Mucosa of descending colon (tissue), 3 donors: ENCODE data around the gene IFT25. TPM values are rescaled to one million over a fixed set of nuclear protein-coding genes. Genes with fewer than 3 reads are reported as not detected.
A peak's percentile ranks its signal among the peaks of the same experiment; 100 is the strongest.

Source experiments
- ATAC-seq: fragments of 200-7000 bp; cut with Tn5 transposase; one replicate; pipeline ENCODE4 v1.9.1; 2020; ENCODE audit warnings: mild to moderate bottlenecking, moderate library complexity
- DNase-seq, 3 donors: peaks; one replicate each; pipeline ENCODE4 v3.0.0-alpha.2; 2020
- H3K36me3 ChIP-seq: fragments of 200-600 bp; one replicate; pipeline ENCODE4 v1.8.0; 2021; ENCODE audit warnings: low read depth, mild to moderate bottlenecking
- H3K4me1 ChIP-seq: fragments of 200-600 bp; one replicate; pipeline ENCODE4 v1.8.0; 2021; ENCODE audit warnings: low read depth, mild to moderate bottlenecking
- H3K4me3 ChIP-seq: fragments of 200-600 bp; one replicate; pipeline ENCODE4 v1.8.0; 2021; ENCODE audit warnings: mild to moderate bottlenecking
- H3K9me3 ChIP-seq: fragments of 200-600 bp; one replicate; pipeline ENCODE4 v1.8.0; 2021; ENCODE audit warnings: mild to moderate bottlenecking
- CTCF ChIP-seq: fragments of 200-600 bp; IDR thresholded peaks from one replicate; pipeline ENCODE4 v1.8.0; 2022; ENCODE audit warnings: antibody characterized with exemption, mild to moderate bottlenecking
- intact Hi-C, 2 donors: fragments of 100-400 bp; cut with DNase I in 1 of 2; cut with micrococcal nuclease in 1 of 2; formaldehyde crosslinking; loops; one replicate each; pipeline versions ENCODE4 v1.11.0 to v1.11.1; 2022; cut with DNase I, micrococcal nuclease
- total RNA-seq, 3 donors: library from RNA; stranded (reverse); fragmentation: NEBNext Ultra II Directional in 2 of 3; extraction: Animal tissue kit (Norgen Biotek cat#: 25700) in 2 of 3; gene quantifications; one replicate each; pipeline versions ENCODE4 v1.2.1 to v1.2.4, GENCODE V29; 2021 to 2023
- donor health status: DM: no; HTN: no; CAD: no; lungs with moderate emphysema.
- donor health status: DM: no; HTN: no; CAD: no.
- donor health status: DM: no; HTN: yes; CAD: no.

IFT25 gene
- total RNA-seq, 3 donors from 2014 or later = 19.8 to 22.6 (median 19.9) TPM

DNA sequence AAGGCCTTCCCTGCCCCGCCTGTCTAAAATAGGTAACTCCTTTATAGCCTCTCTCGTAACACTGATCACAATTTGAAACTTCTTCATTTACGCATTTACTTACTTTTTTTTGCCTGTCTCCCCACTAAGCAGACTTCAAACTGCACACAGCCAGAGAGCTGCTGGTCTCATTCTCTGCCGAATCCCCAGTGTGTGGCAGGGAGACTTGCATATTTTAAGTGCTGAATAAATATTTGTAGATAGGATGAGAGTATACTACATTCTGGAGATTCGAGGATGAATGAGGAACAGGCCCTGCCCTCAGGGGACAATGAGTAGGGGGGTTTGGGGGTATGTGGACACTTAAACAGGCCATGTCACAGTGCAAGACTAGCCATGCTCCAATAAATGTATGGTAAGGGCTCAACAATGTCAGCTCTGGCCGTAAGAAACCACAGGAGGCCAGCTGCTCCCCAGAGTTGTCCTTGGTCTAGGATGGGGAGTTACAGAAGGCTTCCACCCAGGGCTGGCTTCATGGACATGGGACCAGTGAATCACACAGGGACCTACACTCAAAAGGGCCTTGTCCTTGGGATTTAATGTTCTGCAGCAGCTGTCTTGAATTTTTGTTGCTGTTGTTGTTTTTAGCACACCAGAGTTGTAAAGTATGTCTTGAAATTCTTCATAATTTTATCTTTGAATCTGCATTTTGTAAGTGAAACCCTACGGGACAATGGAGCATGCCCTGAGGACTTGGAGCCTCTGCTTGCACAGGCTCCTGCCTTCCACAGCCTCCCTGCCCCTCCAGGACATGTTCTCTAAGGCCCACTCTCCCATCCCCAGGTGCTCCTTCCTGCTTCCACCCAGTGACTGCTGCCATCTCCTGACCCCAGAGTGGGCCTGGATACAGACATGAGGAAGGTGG, 43.0 kb downstream of the IFT25 start:
- DNase-seq = no peak
- intact Hi-C loops = no loop called here
- Histone ChIP-seq H3K4me3 (no peak overlapping the region), H3K4me1 (peaks cover 13% of the 10 kb centered on the region), H3K36me3 (no peaks in the 10 kb centered on the region), H3K9me3 (no peaks in the 10 kb centered on the region)
- no peak for TF ChIP-seq CTCF
- no peak for ATAC-seq

DNA sequence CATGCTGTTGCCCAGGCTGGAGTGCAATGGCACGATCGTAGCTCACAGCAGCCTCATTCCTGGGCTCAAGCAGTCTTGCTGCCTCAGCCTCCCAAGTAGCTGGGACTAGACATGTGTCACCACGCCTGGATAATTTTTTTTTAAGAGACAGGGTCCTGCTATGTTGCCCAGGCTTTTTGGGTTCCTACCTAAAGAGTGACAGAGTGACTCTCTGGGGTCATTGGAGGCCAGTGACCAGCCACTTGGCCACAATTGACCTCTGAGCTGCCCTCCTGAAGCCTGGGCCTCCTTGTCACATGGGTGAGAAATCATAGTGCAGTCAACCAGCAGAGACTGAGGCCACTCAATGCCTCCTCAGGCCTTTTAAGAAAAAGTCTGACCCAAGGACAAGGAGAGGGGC, 45.8 kb downstream of the IFT25 start:
- intact Hi-C loops = loop anchor here in 1 of 2 donors (10.0 kb wide), 1 partner anchor 45 kb away; the partner anchor contains the start of genes IFT25 and LRRC42
- Histone ChIP-seq H3K9me3 (no peaks in the 10 kb centered on the region), H3K4me1 (peaks cover 27% of the 10 kb centered on the region), H3K36me3 (no peaks in the 10 kb centered on the region), H3K4me3 (no peak overlapping the region)
- no peak for ATAC-seq
- DNase-seq = no peak
- TF ChIP-seq CTCF = no peak

DNA sequence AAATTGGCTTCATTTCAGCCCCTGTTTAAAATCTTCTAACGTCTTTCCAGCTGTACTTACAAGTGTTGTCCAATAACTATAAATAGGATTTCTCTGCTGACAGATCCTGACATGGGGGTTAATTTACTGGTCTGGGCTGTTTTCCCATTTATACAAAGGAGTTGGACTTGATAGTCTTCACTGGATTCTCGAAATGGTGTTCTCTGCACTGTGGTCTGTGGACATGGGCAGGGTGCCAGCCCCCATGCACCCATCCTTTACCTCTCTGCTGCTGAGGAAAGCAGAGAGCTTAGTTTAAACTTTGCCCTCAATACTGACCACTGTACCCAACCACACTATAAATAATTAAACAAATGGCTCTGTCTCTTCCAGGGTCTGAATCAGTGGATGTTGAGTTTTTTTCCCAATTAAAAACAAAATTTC, 46.3 kb downstream of the IFT25 start:
- no peaks in the 10 kb centered on the region for H3K9me3 ChIP-seq
- H3K36me3 ChIP-seq = no peaks in the 10 kb centered on the region
- TF ChIP-seq CTCF = no peak
- DNase-seq = peak in 1 of 3 donors; percentile 57
- peaks cover 27% of the 10 kb centered on the region for H3K4me1 ChIP-seq
- no peak overlapping the region for H3K4me3 ChIP-seq
- intact Hi-C loops = loop anchor here in 1 of 2 donors (10.0 kb wide), 1 partner anchor 46 kb away; the partner anchor contains the start of genes IFT25 and LRRC42
- peak; percentile 27 for ATAC-seq

DNA sequence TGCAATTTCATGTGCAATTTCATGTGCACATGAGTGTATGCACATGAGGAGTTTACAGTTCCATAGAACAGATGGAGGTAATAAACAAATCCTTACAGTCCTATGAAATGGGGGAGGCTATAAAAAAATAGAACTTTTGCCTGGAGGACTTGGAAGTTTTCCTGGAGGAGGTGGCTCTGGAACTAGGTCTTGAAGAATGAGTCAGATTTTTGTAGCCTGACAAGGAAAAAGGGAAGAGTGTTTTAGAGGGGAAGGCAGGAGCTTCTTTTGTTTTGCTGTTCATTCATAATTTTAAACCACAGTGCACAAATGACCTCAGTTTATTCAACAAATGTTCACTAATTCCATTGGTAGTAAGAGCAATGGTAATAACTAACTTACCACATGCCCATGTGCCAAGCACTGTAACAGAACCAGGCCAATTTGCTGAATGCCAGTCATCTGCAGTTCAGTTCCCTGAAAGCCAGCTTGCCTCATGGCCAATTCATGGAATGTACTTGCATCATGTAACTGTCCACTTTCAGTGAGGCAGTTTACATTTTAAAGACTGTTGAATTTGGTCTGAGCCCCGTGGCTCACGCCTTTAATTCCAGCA, 48.8 kb downstream of the IFT25 start:
- no peaks in the 10 kb centered on the region for H3K9me3 ChIP-seq
- peak in 1 of 3 donors; percentile 44 for DNase-seq
- no peaks in the 10 kb centered on the region for H3K36me3 ChIP-seq
- peak; percentile 85 for ATAC-seq
- intact Hi-C loops = loop anchor here in 1 of 2 donors (10.0 kb wide), 1 partner anchor 48 kb away; the partner anchor contains the start of genes IFT25 and LRRC42
- TF ChIP-seq CTCF = no peak
- H3K4me3 ChIP-seq = no peak overlapping the region
- H3K4me1 ChIP-seq = peaks cover 27% of the 10 kb centered on the region

DNA sequence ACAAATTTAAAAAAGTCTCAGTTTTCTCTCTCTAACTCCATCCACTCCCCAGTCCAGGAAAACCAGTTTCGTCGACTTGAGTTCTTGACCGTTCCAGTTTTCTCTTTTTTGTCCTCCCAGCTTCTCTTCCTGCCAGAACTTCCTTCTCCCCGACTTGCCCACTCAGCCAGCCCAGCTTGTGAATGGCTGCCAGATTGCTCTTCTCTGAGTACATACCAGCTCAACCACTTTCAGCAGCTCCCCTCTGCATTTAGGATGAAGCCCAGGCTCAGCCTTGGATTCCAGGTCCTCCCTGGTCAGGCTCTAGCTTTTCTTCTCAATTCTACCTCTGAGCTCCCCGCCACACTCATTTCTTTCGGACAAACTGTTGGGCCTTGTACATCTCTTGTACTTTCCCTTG, 50.1 kb downstream of the IFT25 start:
- no peak for TF ChIP-seq CTCF
- intact Hi-C loops = loop anchor here in 1 of 2 donors (10.0 kb wide), 1 partner anchor 49 kb away; the partner anchor contains the start of genes IFT25 and LRRC42
- Histone ChIP-seq H3K4me1 (peaks cover 27% of the 10 kb centered on the region), H3K36me3 (no peaks in the 10 kb centered on the region), H3K9me3 (no peaks in the 10 kb centered on the region), H3K4me3 (no peak overlapping the region)
- DNase-seq (no peak), ATAC-seq (no peak)
